HepG2 (cell line): ENCODE measurements around the gene MRPS10. TPM values are rescaled to one million over a fixed set of nuclear protein-coding genes. Genes with fewer than 3 reads are reported as not detected.

Source experiments
- ATAC-seq: fragments of 200-7000 bp; cut with Tn5 transposase; 3 replicates; pipeline ENCODE4 v1.9.1; 2020; ENCODE audit warnings: mild to moderate bottlenecking, moderate library complexity
- BruUV-seq: library from RNA; stranded (reverse); fragments of 400-500 nt; replicated peaks from 2 replicates; lab custom pipeline; 2021; lab: Mats Ljungman, UMichigan
- CTCF ChIA-PET: fragments of 300-600 bp; formaldehyde crosslinking; extraction: SDS; loops from one replicate; lab custom pipeline; 2021; ENCODE audit warnings: low total read pairs, inconsistent platforms, low intra/inter-chr PET ratio; lab: Yijun Ruan, JAX
- POLR2A ChIA-PET: fragments of 350-600 bp; sonication (Branson Sonifier 250); formaldehyde crosslinking; loops from one replicate; lab custom pipeline; 2020; ENCODE audit warnings: antibody characterized with exemption, inconsistent platforms; lab: Yijun Ruan, JAX
- DNase-seq: peaks from one replicate; pipeline ENCODE4 v3.0.0-alpha.2; 2015; ENCODE audit warnings: low spot score
- FAIRE-seq: peaks from 3 replicates; lab custom pipeline; 2011; peaks lifted over from hg19 to GRCh38; lab: Jason Lieb, UNC
- H2AFZ ChIP-seq: one replicate; pipeline ENCODE4 v1.6.1; 2011; ENCODE audit warnings: low read length, inconsistent platforms
- H3K27ac ChIP-seq: fragments of 300-600 bp; 3 replicates; pipeline ENCODE4 v1.8.0; 2011; ENCODE audit warnings: mixed run types, mild to moderate bottlenecking, mixed read lengths, low read length, inconsistent platforms; ENCODE audit not compliant: insufficient read depth; ENCODE audit errors: extremely low read length
- H3K27me3 ChIP-seq, 2 experiments: fragments of 200-600 bp in 1 of 2; 2 replicates in 1 of 2; 3 replicates in 1 of 2; pipeline versions ENCODE4 v1.6.0 to v1.8.0; 2011; ENCODE audit warnings: low read length in 2 of 2, mild to moderate bottlenecking in 2 of 2, moderate library complexity in 2 of 2, inconsistent platforms in 1 of 2; ENCODE audit not compliant: insufficient read depth in 2 of 2, control insufficient read depth in 1 of 2
- H3K36me3 ChIP-seq, 2 experiments: fragments of 200-600 bp in 1 of 2; replicated peaks in 1 of 2; 2 replicates in 1 of 2; 3 replicates in 1 of 2; pipeline versions ENCODE4 v1.5.1 to v1.8.0; 2011; ENCODE audit warnings: low read length in 2 of 2, inconsistent platforms in 1 of 2; ENCODE audit not compliant: insufficient read depth in 2 of 2, control insufficient read depth in 1 of 2
- H3K4me1 ChIP-seq: 2 replicates; pipeline ENCODE4 v1.5.1; 2012; ENCODE audit warnings: low read length, inconsistent platforms; ENCODE audit not compliant: insufficient read depth
- H3K4me2 ChIP-seq: 2 replicates; pipeline ENCODE4 v1.6.0; 2011; ENCODE audit warnings: low read depth, low read length, inconsistent platforms
- H3K4me3 ChIP-seq, 3 experiments: fragments of 200-600 bp in 1 of 3; sonication (generic), shearing (Covaris generic) in 1 of 3; replicated peaks in 1 of 3; 2 replicates each; pipeline ENCODE4 v1.5.1; 2011 to 2016; ENCODE audit warnings: low read length in 3 of 3, inconsistent platforms in 2 of 3, low read depth in 2 of 3, mild to moderate bottlenecking in 2 of 3, control low read depth in 1 of 3, mixed read lengths in 1 of 3; ENCODE audit not compliant: insufficient read depth in 1 of 3
- H3K79me2 ChIP-seq: one replicate; pipeline ENCODE4 v1.6.1; 2011; ENCODE audit warnings: low read length, inconsistent platforms; ENCODE audit not compliant: insufficient read depth
- H3K9ac ChIP-seq: 2 replicates; pipeline ENCODE4 v1.6.0; 2011; ENCODE audit warnings: mild to moderate bottlenecking, low read depth, low read length, inconsistent platforms; ENCODE audit not compliant: insufficient read depth
- H3K9me3 ChIP-seq: 2 replicates; pipeline ENCODE4 v1.5.1; 2012; ENCODE audit warnings: mild to moderate bottlenecking, low read length
- H4K20me1 ChIP-seq: 2 replicates; pipeline ENCODE4 v1.6.0; 2011; ENCODE audit warnings: inconsistent platforms, mild to moderate bottlenecking, low read length, moderate library complexity; ENCODE audit not compliant: insufficient read depth
- GMEB1 ChIP-seq: sonication (generic); formaldehyde crosslinking; IDR thresholded peaks from 2 replicates; pipeline ENCODE4 v1.5.1; 2020; ENCODE audit warnings: missing genetic modification reagents, mild to moderate bottlenecking, borderline replicate concordance
- GZF1 ChIP-seq: sonication (generic); formaldehyde crosslinking; IDR thresholded peaks from 2 replicates; pipeline ENCODE4 v1.5.1; 2020; ENCODE audit warnings: mild to moderate bottlenecking, missing genetic modification reagents
- NR2F2 ChIP-seq: IDR thresholded peaks from 2 replicates; pipeline ENCODE4 v1.6.1; 2012; ENCODE audit warnings: low read depth, inconsistent platforms, borderline replicate concordance
- PPARG ChIP-seq: conservative IDR thresholded peaks from 2 replicates; pipeline ENCODE4 v1.6.1; 2016; ENCODE audit warnings: missing biosample characterization, missing genetic modification reagents
- SMYD3 ChIP-seq: sonication (generic); formaldehyde crosslinking; IDR thresholded peaks from 2 replicates; pipeline ENCODE4 v1.8.1; 2023; ENCODE audit warnings: mild to moderate bottlenecking, missing genetic modification reagents
- SUZ12 ChIP-seq: fragments of 150-350 bp; IDR thresholded peaks from 2 replicates; pipeline ENCODE4 v1.6.1; 2014; ENCODE audit warnings: low read depth, low read length
- ZBTB20 ChIP-seq: sonication (generic); formaldehyde crosslinking; IDR thresholded peaks from 2 replicates; pipeline ENCODE4 v1.8.1; 2023; ENCODE audit warnings: missing genetic modification reagents, low read depth, mild to moderate bottlenecking, borderline replicate concordance
- ZBTB42 ChIP-seq: sonication (generic); formaldehyde crosslinking; IDR thresholded peaks from 2 replicates; pipeline ENCODE4 v1.5.0; 2020; ENCODE audit warnings: mild to moderate bottlenecking, missing genetic modification reagents
- ZSCAN29 ChIP-seq: sonication (generic); formaldehyde crosslinking; conservative IDR thresholded peaks from 2 replicates; pipeline ENCODE4 v1.4.0; 2020; ENCODE audit warnings: mild to moderate bottlenecking, missing genetic modification reagents
- ZUFSP ChIP-seq: sonication (generic); formaldehyde crosslinking; IDR thresholded peaks from 2 replicates; pipeline ENCODE4 v1.9.0; 2021; ENCODE audit warnings: missing genetic modification reagents, mild to moderate bottlenecking, borderline replicate concordance
- ZXDC ChIP-seq: sonication (generic); formaldehyde crosslinking; IDR thresholded peaks from 2 replicates; pipeline ENCODE4 v1.5.0; 2020; ENCODE audit warnings: mild to moderate bottlenecking, missing genetic modification reagents
- WGBS: methylation state at CpG from one replicate; pipeline ENCODE4 v1.1.6; 2017; ENCODE audit warnings: low lambda C conversion rate; 5-methylcytosine and 5-hydroxymethylcytosine counted together
- in situ Hi-C: cut with HindIII; loops from 2 replicates; pipeline ENCODE4 v1.10.0; 2017; ENCODE audit warnings: low pct_unique_long_range_greater_than_20kb; ENCODE audit not compliant: extremely low pct_ligation_motif_present
- intact Hi-C: fragments of 100-400 bp; cut with micrococcal nuclease; formaldehyde crosslinking; loops from one replicate; pipeline ENCODE4 v1.10.0; 2022; ENCODE audit not compliant: unreplicated experiment
- polyA plus RNA-seq, 8 experiments: library from polyadenylated mRNA; depleted of rRNA in 3 of 8; stranded (reverse) in 7 of 8; unstranded in 1 of 8; fragments of >200 nt; fragmentation: Illumina TruSeq in 4 of 8; extraction: Trizol in 4 of 8; gene quantifications; 2 replicates each; pipeline versions ENCODE4 v1.2.1 to v1.2.3, GENCODE V29; 2011 to 2016; ENCODE audit warnings: low read depth in 4 of 8, missing spikeins in 1 of 8, mixed read lengths in 1 of 8; ENCODE audit not compliant: insufficient read depth in 1 of 8
- total RNA-seq, 5 experiments: library from RNA; depleted of rRNA; stranded (reverse); fragments of >200 nt; fragmentation: Illumina TruSeq; extraction: Trizol; gene quantifications; 2 replicates each; pipeline ENCODE4 v1.2.3, GENCODE V29; 2016; ENCODE audit warnings: low read depth in 1 of 5

The MRPS10 gene
- total and polyA plus RNA-seq, 2 of the 13 experiments (the other 11 are each of a cell fraction or from before 2014, with no cell fraction given): 31.7 to 54.6 TPM

- TF ChIP-seq SMYD3: no peak
- TF ChIP-seq GZF1 (CRISPR knock-in tag): no peak
- TF ChIP-seq ZXDC: no peak
- TF ChIP-seq PPARG (CRISPR knock-in tag): no peak
- no peak for TF ChIP-seq GMEB1
- no peak for TF ChIP-seq NR2F2
- TF ChIP-seq ZBTB20 (CRISPR knock-in tag): no peak
- TF ChIP-seq SUZ12: no peak
- TF ChIP-seq ZUFSP (CRISPR knock-in tag): no peak
- TF ChIP-seq ZBTB42 (CRISPR knock-in tag): no peak
- TF ChIP-seq ZSCAN29: no peak
- TF ChIP-seq, all 625 proteins: peak for 0
- in situ Hi-C loops: no loop called here
- no TSS peak for BruUV-seq
- no peak overlapping the region for H2AFZ ChIP-seq
- no peaks in the 10 kb centered on the region for H3K79me2 ChIP-seq
- DNase-seq (no peak), ATAC-seq (no peak), FAIRE-seq (no peak)
- POLR2A ChIA-PET: no interaction called here
- H3K36me3 ChIP-seq: no peaks in the 10 kb centered on the region
- peaks cover 0 to 6% of the 10 kb centered on the region in 2 experiments; a peak in 2 of 5 replicates for H3K27me3 ChIP-seq
- WGBS: 29% methylated on average over 3 of the region's 3 CpGs
- peaks cover 16% of the 10 kb centered on the region for H3K4me1 ChIP-seq
- no peak overlapping the region for H3K4me2 ChIP-seq
- H3K9ac ChIP-seq: no peak overlapping the region
- H4K20me1 ChIP-seq: no peaks in the 10 kb centered on the region
- H3K4me3 ChIP-seq: no peak overlapping the region
- no peaks in the 10 kb centered on the region for H3K9me3 ChIP-seq
- CTCF ChIA-PET: no interaction called here
- no peak overlapping the region for H3K27ac ChIP-seq
- intact Hi-C loops: no loop called here
Measured at GRCh38 chr6:42232035-42232434, 14.4 kb upstream of the MRPS10 start.
